DMS53 (cell line): Measurements from ENCODE around the gene NUDT14.
A peak's percentile ranks its signal among the peaks of the same experiment; 100 is the strongest.

Experiments
- DNase-seq: peaks from one replicate; lab custom pipeline; 2025; lab: John Stamatoyannopoulos, UW

The NUDT14 gene

GRCh38 chr14:105146976-105147635, 34.0 kb downstream of the NUDT14 start:
- DNase-seq, result no peak

GRCh38 chr14:105146181-105146975, 34.7 kb downstream of the NUDT14 start:
- DNase-seq, result no peak

- no peak for DNase-seq
These were observed 35.5 kb downstream of the NUDT14 start for GRCh38 chr14:105145381-105146180.

GRCh38 chr14:105144666-105145380, 36.3 kb downstream of the NUDT14 start:
- DNase-seq, result no peak

- no peak for DNase-seq
These were observed 37.0 kb downstream of the NUDT14 start for GRCh38 chr14:105144026-105144665.

- no peak for DNase-seq
These were observed 37.6 kb downstream of the NUDT14 start for GRCh38 chr14:105143451-105144025.

GRCh38 chr14:105142651-105143450, 38.3 kb downstream of the NUDT14 start:
- no peak for DNase-seq

GRCh38 chr14:105141486-105142281, 39.4 kb downstream of the NUDT14 start:
- no peak for DNase-seq

GRCh38 chr14:105141026-105141425, 40.1 kb downstream of the NUDT14 start:
- no peak for DNase-seq

GRCh38 chr14:105140581-105140980, 40.5 kb downstream of the NUDT14 start:
- no peak for DNase-seq

GRCh38 chr14:105139831-105140239, 41.3 kb downstream of the NUDT14 start:
- no peak for DNase-seq

GRCh38 chr14:105139212-105139825, 41.8 kb downstream of the NUDT14 start:
- no peak for DNase-seq

- no peak for DNase-seq
These were observed 42.5 kb downstream of the NUDT14 start for GRCh38 chr14:105138551-105139111.

GRCh38 chr14:105138021-105138541, 43.0 kb downstream of the NUDT14 start:
- peak; percentile 39 for DNase-seq

- DNase-seq, result no peak
These were observed 43.6 kb downstream of the NUDT14 start for GRCh38 chr14:105137481-105138020.

GRCh38 chr14:105136401-105137322, 44.5 kb downstream of the NUDT14 start:
- DNase-seq, result no peak
